Ovary (tissue), 3 donors: ENCODE data around the gene MELTF.

Experiments used
- EP300 ChIP-seq: sonication (generic); formaldehyde crosslinking; IDR thresholded peaks from one replicate; pipeline ENCODE4 v1.6.1; 2017; ENCODE audit warnings: antibody characterized with exemption
- POLR2A ChIP-seq: fragments of 450-650 bp; IDR thresholded peaks from one replicate; pipeline ENCODE4 v1.6.1; 2017; ENCODE audit warnings: antibody characterized with exemption, mild to moderate bottlenecking, moderate library complexity
- TF ChIP-seq, protein P1 (sequence below), 3 donors: fragments of 450-650 bp in 2 of 3; fragments of 200-600 bp in 1 of 3; IDR thresholded peaks; one replicate each; pipeline versions ENCODE4 v1.5.1 to v1.8.0; 2016 to 2022; ENCODE audit warnings: antibody characterized with exemption in 3 of 3, mild to moderate bottlenecking in 1 of 3
- donor health status: DM: no; HTN: no; CAD: no.

DNA sequence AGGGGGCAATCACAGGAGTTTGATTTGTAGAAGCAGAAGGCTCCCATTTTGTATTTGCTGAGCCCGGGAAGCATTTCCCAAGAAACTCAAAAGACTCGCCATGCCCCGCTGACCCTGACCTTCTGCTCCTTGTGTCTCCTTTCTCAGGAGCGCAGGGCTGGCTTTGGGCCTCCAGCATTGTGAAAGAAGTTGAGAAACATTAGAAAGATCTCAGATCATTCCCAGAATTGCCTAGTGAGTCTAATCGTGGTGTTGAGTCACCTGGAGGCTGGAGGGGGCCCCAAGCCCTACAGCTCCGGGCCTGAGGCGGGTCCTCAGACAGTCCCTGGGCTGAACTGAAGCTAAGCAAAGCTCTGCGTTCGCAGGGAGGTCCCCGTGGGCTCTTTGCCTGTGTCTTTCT, 50.1 kb downstream of the MELTF start:
- TF ChIP-seq, protein P1, sequence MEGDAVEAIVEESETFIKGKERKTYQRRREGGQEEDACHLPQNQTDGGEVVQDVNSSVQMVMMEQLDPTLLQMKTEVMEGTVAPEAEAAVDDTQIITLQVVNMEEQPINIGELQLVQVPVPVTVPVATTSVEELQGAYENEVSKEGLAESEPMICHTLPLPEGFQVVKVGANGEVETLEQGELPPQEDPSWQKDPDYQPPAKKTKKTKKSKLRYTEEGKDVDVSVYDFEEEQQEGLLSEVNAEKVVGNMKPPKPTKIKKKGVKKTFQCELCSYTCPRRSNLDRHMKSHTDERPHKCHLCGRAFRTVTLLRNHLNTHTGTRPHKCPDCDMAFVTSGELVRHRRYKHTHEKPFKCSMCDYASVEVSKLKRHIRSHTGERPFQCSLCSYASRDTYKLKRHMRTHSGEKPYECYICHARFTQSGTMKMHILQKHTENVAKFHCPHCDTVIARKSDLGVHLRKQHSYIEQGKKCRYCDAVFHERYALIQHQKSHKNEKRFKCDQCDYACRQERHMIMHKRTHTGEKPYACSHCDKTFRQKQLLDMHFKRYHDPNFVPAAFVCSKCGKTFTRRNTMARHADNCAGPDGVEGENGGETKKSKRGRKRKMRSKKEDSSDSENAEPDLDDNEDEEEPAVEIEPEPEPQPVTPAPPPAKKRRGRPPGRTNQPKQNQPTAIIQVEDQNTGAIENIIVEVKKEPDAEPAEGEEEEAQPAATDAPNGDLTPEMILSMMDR (IDR thresholded peaks at IDR 0.05): no peak
- TF ChIP-seq POLR2A (no peak), EP300 (no peak)
